ENCODE results near the gene POU2AF2.
"Not testable (repeated sequence)": the region's sequence is repeated elsewhere in the genome, so short reads cannot be mapped to it uniquely, and the experiment has no call there.

POU2AF2 gene

DNA sequence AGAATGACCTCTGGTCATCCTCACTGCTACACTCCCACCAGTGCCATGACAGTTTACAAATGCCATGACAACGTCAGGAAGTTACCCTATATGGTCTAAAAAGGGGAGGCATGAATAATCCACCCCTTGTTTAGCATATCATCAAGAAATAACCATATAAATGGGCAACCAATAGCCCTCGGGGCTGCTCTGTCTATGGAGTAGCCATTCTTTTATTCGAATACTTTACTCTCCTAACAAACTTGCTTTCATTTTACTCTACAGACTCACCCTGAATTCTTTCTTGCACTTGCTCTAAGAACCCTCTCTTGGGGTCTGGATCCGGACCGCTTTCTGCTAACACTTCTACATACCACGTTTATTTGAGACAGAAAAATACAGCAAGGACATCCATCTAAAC is 74.7 kb downstream of the POU2AF2 start:
- H3K9ac ChIP-seq (ENCODE audit: low read depth, low read length); H3K27me3 ChIP-seq (ENCODE audit: control insufficient read depth, insufficient read depth, low read length); H3K4me1 ChIP-seq (ENCODE audit: control insufficient read depth, insufficient read depth, low read length); H3K4me3 ChIP-seq (ENCODE audit: low read depth, low read length); H3K9me3 ChIP-seq (ENCODE audit: control insufficient read depth, insufficient read depth, low read length); H3K36me3 ChIP-seq (ENCODE audit: control insufficient read depth, insufficient read depth, low read length); H3K27ac ChIP-seq (ENCODE audit: low read depth, low read length): not testable (repeated sequence)

DNA sequence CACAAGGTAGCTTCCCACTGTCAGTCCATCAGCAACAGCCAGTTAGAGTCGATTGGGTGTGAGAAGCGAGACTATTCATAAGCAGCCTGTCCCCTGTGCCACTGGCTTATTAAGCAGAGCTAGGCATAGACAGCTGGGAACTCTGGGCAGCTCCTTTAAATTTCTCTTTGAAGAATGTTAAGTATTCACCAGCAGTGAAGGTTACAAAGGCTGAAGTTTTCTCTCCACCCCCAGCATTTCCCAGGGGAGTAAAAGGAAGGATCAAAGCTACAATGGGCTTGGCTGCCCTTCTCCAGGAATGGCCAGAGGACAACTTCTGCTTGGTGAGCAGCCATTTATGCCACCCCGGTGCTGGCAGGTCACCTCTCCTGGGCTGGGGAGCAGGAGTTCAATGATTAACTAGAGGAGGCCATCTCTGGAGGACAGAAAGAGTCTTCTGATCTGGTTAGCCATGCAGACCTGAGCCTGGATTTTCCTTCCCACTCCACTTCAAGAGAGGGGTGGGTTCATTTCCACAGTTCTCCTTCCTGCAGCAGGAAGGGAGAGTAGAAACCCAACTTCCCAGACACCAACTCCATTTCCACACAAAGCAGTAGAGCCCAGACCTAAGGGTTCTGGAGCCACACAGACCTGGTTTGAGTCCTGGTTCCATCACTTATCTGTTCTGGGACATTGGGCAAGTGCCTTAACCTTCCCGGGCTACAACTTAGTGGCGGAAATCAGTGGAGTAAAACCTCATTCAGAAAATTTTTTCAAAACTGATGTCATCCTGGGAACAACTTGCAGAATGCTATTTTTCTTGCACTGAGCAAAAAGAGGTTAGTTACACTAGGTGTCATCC is 75.4 kb downstream of the POU2AF2 start:
- no peaks in the 10 kb centered on the region for H3K9me3 ChIP-seq (ENCODE audit: control insufficient read depth, insufficient read depth, low read length)
- H3K4me1 ChIP-seq (ENCODE audit: control insufficient read depth, insufficient read depth, low read length) = no peaks in the 10 kb centered on the region
- H3K27me3 ChIP-seq (ENCODE audit: control insufficient read depth, insufficient read depth, low read length) = no peaks in the 10 kb centered on the region
- H3K4me3 ChIP-seq (ENCODE audit: low read depth, low read length) = no peak overlapping the region
- no peak overlapping the region for H3K27ac ChIP-seq (ENCODE audit: low read depth, low read length)
- no peaks in the 10 kb centered on the region for H3K36me3 ChIP-seq (ENCODE audit: control insufficient read depth, insufficient read depth, low read length)
- H3K9ac ChIP-seq (ENCODE audit: low read depth, low read length) = no peak overlapping the region

DNA sequence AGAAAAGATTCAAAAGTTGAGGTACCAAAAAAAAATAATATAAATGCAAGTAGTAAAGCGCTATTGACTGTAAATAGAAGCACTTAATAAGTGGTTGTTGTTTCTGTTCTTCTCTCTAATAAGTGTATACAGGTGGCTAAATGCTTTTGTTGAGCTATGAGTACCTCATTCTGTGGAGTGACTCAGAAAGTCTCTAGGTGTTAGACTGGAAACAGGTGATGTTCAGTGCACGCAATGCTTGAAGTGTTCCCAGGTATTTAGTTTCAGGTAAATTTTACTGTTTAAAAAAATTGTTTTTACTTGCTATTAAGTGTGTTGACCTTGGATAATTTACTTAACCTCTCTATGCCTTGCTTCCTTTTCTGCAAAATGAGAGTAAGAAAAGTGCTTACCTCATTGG is 77.0 kb downstream of the POU2AF2 start:
- Histone ChIP-seq H3K4me3 (ENCODE audit: low read depth, low read length) (no peak overlapping the region), H3K9me3 (ENCODE audit: control insufficient read depth, insufficient read depth, low read length) (no peaks in the 10 kb centered on the region), H3K9ac (ENCODE audit: low read depth, low read length) (no peak overlapping the region), H3K27ac (ENCODE audit: low read depth, low read length) (no peak overlapping the region), H3K4me1 (ENCODE audit: control insufficient read depth, insufficient read depth, low read length) (no peaks in the 10 kb centered on the region), H3K27me3 (ENCODE audit: control insufficient read depth, insufficient read depth, low read length) (no peaks in the 10 kb centered on the region), H3K36me3 (ENCODE audit: control insufficient read depth, insufficient read depth, low read length) (no peaks in the 10 kb centered on the region)

DNA sequence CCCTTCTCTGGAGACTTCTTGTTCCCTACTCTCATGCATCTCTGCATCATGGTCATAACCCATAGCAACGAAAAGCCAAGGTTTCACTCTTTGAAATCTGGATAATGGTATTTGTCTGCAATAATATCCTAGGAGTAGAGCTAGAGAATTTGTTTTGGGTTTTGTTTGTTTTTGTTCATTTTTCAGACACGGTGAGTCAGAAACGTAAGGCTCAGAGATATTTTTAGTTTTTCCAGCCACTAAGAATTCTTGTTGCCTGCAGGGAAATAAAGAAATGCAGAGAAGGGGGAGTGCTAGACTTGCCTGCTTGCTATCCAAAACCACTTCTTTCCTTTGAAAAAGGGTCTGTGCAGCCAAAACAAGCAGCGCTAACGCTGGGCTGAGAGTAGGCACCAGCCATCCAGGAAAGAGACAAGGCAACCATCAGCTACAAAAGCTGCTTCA is 78.8 kb downstream of the POU2AF2 start:
- Histone ChIP-seq H3K4me3 (ENCODE audit: low read depth, low read length) (no peak overlapping the region), H3K9me3 (ENCODE audit: control insufficient read depth, insufficient read depth, low read length) (no peaks in the 10 kb centered on the region), H3K27ac (ENCODE audit: low read depth, low read length) (no peak overlapping the region)

DNA sequence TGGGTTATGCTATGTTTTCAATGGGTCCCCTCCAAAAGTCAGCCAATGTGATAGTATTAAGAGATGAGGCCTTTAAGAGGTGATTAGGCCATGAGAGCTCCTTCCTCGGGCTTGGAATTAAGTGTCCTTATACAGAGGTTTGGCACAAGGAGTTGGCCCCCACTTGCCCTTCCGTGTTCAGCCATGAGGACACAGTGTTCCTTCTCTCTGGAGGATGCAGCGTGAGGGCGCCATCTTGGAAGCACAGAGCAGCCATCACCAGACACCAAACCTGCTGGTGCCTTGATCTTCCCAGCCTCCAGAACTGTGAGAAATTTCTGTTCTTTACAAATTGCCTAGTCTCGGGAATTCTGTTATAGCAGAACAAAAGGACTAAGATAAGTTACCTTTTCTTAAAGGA is 79.7 kb downstream of the POU2AF2 start:
- Histone ChIP-seq H3K4me1 (ENCODE audit: control insufficient read depth, insufficient read depth, low read length) (no peaks in the 10 kb centered on the region), H3K36me3 (ENCODE audit: control insufficient read depth, insufficient read depth, low read length) (no peaks in the 10 kb centered on the region), H3K9me3 (ENCODE audit: control insufficient read depth, insufficient read depth, low read length) (no peaks in the 10 kb centered on the region), H3K9ac (ENCODE audit: low read depth, low read length) (no peak overlapping the region), H3K27me3 (ENCODE audit: control insufficient read depth, insufficient read depth, low read length) (no peaks in the 10 kb centered on the region), H3K4me3 (ENCODE audit: low read depth, low read length) (no peak overlapping the region), H3K27ac (ENCODE audit: low read depth, low read length) (no peak overlapping the region)

More for the DNA sequence above, 78.8 kb downstream of the POU2AF2 start:
- H3K4me1 ChIP-seq (ENCODE audit: control insufficient read depth, insufficient read depth, low read length) = no peaks in the 10 kb centered on the region
- no peaks in the 10 kb centered on the region for H3K27me3 ChIP-seq (ENCODE audit: control insufficient read depth, insufficient read depth, low read length)
- H3K36me3 ChIP-seq (ENCODE audit: control insufficient read depth, insufficient read depth, low read length) = no peaks in the 10 kb centered on the region
- no peak overlapping the region for H3K9ac ChIP-seq (ENCODE audit: low read depth, low read length)

DNA sequence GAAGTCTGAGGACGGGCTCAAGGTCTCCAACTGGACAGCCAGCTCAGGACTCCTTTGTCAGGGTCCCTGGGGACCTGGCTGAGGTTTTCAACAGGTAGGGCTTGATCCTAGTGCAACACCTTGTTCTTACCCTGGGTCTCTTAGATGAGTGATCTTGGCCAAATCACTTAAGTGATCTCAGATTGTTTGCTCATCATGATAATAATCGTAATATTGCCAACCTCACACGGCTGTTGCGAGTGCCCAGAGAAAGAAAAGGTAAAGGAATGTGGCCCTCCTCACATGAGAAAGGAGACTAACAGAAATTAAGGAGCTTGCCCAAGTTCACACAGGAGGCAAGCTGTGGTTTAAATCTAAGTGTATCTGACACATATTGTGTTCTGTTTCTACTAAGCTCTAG is 81.3 kb downstream of the POU2AF2 start:
- H3K4me3 ChIP-seq (ENCODE audit: low read depth, low read length) = no peak overlapping the region
- H3K27ac ChIP-seq (ENCODE audit: low read depth, low read length) = no peak overlapping the region
- no peak overlapping the region for H3K9ac ChIP-seq (ENCODE audit: low read depth, low read length)
- H3K27me3 ChIP-seq (ENCODE audit: control insufficient read depth, insufficient read depth, low read length) = no peaks in the 10 kb centered on the region
- H3K36me3 ChIP-seq (ENCODE audit: control insufficient read depth, insufficient read depth, low read length) = no peaks in the 10 kb centered on the region
- H3K9me3 ChIP-seq (ENCODE audit: control insufficient read depth, insufficient read depth, low read length) = no peaks in the 10 kb centered on the region
- no peaks in the 10 kb centered on the region for H3K4me1 ChIP-seq (ENCODE audit: control insufficient read depth, insufficient read depth, low read length)

DNA sequence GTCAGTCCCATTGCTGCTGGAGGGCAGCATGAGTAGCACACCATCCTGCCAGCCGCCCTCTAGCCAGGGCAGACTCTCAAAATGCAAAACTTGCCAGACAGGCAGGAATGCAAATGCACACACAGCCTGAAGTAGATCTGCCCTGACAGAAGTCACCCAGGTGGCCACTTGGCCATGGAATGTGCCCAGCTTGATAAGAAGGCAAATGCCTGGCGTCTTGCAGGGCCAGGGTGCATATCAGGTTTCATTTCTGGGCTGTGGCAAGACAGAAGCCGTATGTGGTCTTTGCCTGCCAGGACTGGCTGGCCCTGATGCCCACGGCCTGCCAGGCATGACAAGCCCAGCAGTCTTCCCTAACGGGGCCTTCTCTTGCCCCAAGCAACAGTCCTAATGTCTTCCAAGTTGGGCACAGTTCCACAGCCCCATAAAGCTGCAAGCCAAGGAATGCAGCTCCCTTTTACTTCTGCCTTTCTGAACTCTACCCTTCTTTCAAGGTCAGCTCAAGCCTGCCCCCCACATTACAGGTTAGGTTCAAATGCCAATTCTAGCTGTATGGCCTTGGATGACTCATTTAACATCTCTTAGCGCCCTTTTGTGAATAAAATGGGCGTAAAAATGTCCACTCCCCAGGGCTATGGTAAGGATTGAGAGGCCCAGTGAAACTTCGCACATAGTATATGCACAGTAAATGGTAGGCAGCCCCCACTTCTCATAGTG is 82.5 kb downstream of the POU2AF2 start:
- no peak overlapping the region for H3K27ac ChIP-seq (ENCODE audit: low read depth, low read length)
- no peaks in the 10 kb centered on the region for H3K27me3 ChIP-seq (ENCODE audit: control insufficient read depth, insufficient read depth, low read length)
- no peaks in the 10 kb centered on the region for H3K9me3 ChIP-seq (ENCODE audit: control insufficient read depth, insufficient read depth, low read length)
- no peaks in the 10 kb centered on the region for H3K4me1 ChIP-seq (ENCODE audit: control insufficient read depth, insufficient read depth, low read length)
- no peak overlapping the region for H3K4me3 ChIP-seq (ENCODE audit: low read depth, low read length)
- no peaks in the 10 kb centered on the region for H3K36me3 ChIP-seq (ENCODE audit: control insufficient read depth, insufficient read depth, low read length)
- H3K9ac ChIP-seq (ENCODE audit: low read depth, low read length) = no peak overlapping the region

DNA sequence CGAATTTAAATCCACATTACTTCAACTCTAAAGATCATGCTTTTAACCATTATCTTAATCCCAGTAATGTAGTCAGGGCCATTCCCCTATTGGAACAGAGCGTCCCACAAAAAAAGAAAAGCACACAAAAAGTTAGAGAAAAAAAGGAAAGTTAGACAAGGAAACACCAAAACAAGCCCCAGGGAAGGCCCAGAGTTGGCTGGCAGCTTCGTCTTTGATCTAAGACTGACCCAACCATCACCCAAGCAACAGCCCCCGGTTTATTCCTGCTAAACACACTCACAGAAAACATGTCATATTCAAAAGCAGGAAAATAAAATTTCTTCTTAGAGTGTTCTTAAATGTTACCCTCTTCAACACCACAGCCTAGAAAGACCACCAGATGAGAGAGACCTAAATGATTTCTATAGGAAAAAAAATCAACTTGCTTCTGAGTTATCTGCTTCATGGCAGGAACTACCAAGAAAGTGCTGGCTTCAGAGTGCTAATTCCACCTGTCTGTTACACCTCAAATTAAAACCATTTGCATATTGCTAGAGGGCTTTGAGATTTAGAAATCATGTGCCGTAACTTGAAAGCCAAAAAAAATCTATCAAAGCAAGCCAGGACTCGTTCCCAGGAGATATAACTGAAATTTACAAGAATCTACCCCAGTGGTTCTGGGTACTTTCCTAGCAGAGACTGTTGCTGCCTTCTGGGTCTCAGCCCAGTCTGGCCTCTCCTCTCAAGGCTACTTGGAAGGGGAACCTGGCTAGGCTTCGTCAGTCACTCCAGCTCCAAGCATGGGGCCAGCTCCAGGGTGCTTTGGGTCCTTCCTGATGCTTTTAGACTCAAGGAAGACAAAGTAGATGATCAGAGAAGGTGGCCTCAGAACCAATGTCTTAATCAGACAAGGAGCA is 84.0 kb downstream of the POU2AF2 start:
- Histone ChIP-seq H3K4me1 (ENCODE audit: control insufficient read depth, insufficient read depth, low read length) (no peaks in the 10 kb centered on the region), H3K4me3 (ENCODE audit: low read depth, low read length) (no peak overlapping the region), H3K27ac (ENCODE audit: low read depth, low read length) (no peak overlapping the region)

DNA sequence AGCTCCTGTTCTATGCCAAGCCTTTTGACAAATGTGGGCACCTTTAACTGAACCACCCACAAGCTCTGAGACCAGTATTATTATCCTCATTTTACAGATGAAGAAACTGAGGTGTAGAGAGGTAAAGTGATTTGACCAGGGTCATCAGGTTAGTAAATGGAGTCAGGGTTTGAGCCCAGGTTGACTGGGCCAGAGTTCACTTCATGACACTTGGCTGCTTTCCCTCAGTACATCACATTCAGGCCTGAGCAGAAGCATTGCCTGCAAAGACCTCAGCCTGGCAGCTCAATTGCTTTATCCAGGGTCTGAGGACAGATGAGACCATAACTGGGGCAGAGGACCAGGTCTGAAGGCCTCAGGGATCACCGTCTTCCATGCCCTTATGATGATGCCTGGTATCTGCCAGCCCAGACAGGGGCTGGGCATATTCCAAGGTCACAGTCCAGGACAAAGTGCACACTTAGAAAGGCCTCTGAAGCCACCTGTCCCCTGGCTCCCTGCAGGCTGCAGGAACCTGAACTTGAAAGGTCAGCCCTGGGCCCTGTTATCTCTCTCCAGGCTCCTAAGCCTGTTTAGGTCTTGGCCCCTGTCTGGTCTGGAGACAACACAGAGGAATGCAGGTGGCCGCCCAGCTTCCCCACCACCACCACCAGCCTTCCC is 84.8 kb downstream of the POU2AF2 start:
- Histone ChIP-seq H3K4me3 (ENCODE audit: low read depth, low read length) (no peak overlapping the region), H3K4me1 (ENCODE audit: control insufficient read depth, insufficient read depth, low read length) (0 out of 2 replicates have a peak, but pooled peaks cover 4% of the 10 kb centered on the region)

More for the DNA sequence above, 84.0 kb downstream of the POU2AF2 start:
- no peak overlapping the region for H3K9ac ChIP-seq (ENCODE audit: low read depth, low read length)
- H3K36me3 ChIP-seq (ENCODE audit: control insufficient read depth, insufficient read depth, low read length) = no peaks in the 10 kb centered on the region
- H3K9me3 ChIP-seq (ENCODE audit: control insufficient read depth, insufficient read depth, low read length) = no peaks in the 10 kb centered on the region
- no peaks in the 10 kb centered on the region for H3K27me3 ChIP-seq (ENCODE audit: control insufficient read depth, insufficient read depth, low read length)

DNA sequence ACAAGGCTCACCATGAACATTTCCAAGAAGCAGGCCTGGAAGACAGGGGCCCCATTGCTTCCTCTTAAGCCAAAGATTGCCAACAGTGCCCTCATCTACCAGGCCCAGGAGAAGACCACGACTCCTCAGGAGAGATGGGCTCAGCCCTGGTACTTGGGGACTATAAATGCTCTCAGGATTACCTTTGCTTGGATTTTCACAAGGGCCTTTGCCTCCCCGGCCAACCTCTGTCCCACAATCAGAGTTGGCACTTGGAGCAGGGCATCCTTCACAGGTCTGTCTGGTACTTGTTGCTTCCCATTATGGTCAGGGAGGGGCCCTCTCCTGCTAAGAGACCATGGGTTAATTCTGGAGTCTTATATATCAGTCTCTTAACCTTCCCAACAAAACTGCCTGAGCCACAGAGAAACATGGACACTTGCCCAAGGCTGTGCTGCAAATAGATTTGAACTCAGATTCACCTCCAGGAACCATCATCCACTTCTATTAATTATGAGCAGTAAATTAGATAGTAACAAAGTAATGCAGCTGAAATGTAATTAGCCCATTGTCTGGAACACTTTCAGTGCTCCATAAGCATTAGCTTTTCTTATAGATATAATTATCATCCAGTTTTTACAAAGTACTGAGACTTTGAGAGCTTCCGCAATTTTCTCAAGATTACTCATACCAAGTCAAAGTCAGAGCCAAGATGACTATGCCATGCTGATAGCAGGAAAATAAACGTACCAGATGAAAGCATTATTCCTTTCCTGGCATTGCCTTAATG is 86.4 kb downstream of the POU2AF2 start:
- Histone ChIP-seq H3K27ac (ENCODE audit: low read depth, low read length) (no peak overlapping the region), H3K4me1 (ENCODE audit: control insufficient read depth, insufficient read depth, low read length) (peaks cover 18% of the 10 kb centered on the region)

More for the DNA sequence above, 84.8 kb downstream of the POU2AF2 start:
- no peaks in the 10 kb centered on the region for H3K27me3 ChIP-seq (ENCODE audit: control insufficient read depth, insufficient read depth, low read length)
- H3K9me3 ChIP-seq (ENCODE audit: control insufficient read depth, insufficient read depth, low read length) = no peaks in the 10 kb centered on the region
- H3K9ac ChIP-seq (ENCODE audit: low read depth, low read length) = no peak overlapping the region
- H3K27ac ChIP-seq (ENCODE audit: low read depth, low read length) = no peak overlapping the region
- no peaks in the 10 kb centered on the region for H3K36me3 ChIP-seq (ENCODE audit: control insufficient read depth, insufficient read depth, low read length)

More for the DNA sequence above, 86.4 kb downstream of the POU2AF2 start:
- Histone ChIP-seq H3K27me3 (ENCODE audit: control insufficient read depth, insufficient read depth, low read length) (no peaks in the 10 kb centered on the region), H3K9me3 (ENCODE audit: control insufficient read depth, insufficient read depth, low read length) (no peaks in the 10 kb centered on the region), H3K4me3 (ENCODE audit: low read depth, low read length) (no peak overlapping the region), H3K9ac (ENCODE audit: low read depth, low read length) (no peak overlapping the region), H3K36me3 (ENCODE audit: control insufficient read depth, insufficient read depth, low read length) (no peaks in the 10 kb centered on the region)

Data from HUES48 (cell line).